CD4-positive, alpha-beta T cell (primary cell): ENCODE results near the gene PPP2R2B. TPM values are rescaled to one million over a fixed set of nuclear protein-coding genes. Genes with fewer than 3 reads are reported as not detected.

ENCODE experiments used
- ATAC-seq: fragments of 200-7000 bp; cut with Tn5 transposase; one replicate; pipeline ENCODE4 v1.10.0; 2022; ENCODE audit warnings: mild to moderate bottlenecking; ENCODE audit not compliant: poor library complexity
- CTCF ChIA-PET: fragments of 350-600 bp; sonication (Branson Sonifier 250); formaldehyde crosslinking; loops from one replicate; lab custom pipeline; 2021; ENCODE audit warnings: antibody characterized with exemption, inconsistent platforms; lab: Charles Lee
- POLR2A ChIA-PET: fragments of 350-600 bp; sonication (Branson Sonifier 250); formaldehyde crosslinking; loops from one replicate; lab custom pipeline; 2021; ENCODE audit warnings: antibody characterized with exemption, inconsistent platforms; lab: Charles Lee
- DNase-seq, 14 experiments: peaks; one replicate each; pipeline ENCODE4 v3.0.0-alpha.2; 2013 to 2020; ENCODE audit warnings: mixed read lengths in 2 of 14
- H3K27ac ChIP-seq, 2 donors: one replicate each; pipeline versions ENCODE4 v1.5.1 to v1.7.0; 2013; ENCODE audit warnings: low read length in 2 of 2, low read depth in 1 of 2, mild to moderate bottlenecking in 1 of 2
- H3K27me3 ChIP-seq, 2 experiments: 1 replicate in 1 of 2; 2 replicates in 1 of 2; pipeline versions ENCODE4 v1.6.1 to v1.7.0; 2013; ENCODE audit warnings: low read length in 2 of 2, control low read depth in 1 of 2, mild to moderate bottlenecking in 1 of 2, moderate library complexity in 1 of 2; ENCODE audit not compliant: insufficient read depth in 2 of 2, control insufficient read depth in 1 of 2
- H3K36me3 ChIP-seq: one replicate; pipeline ENCODE4 v1.6.1; 2013; ENCODE audit warnings: low read length, control low read depth; ENCODE audit not compliant: insufficient read depth
- H3K4me1 ChIP-seq: one replicate; pipeline ENCODE4 v1.6.1; 2013; ENCODE audit warnings: low read length, control low read depth; ENCODE audit not compliant: insufficient read depth
- H3K4me3 ChIP-seq: one replicate; pipeline ENCODE4 v1.5.1; 2013; ENCODE audit warnings: mild to moderate bottlenecking, low read length, moderate library complexity
- H3K9me3 ChIP-seq, 2 experiments: 1 replicate in 1 of 2; 2 replicates in 1 of 2; pipeline versions ENCODE4 v1.6.1 to v1.7.0; 2013; ENCODE audit warnings: low read length in 2 of 2, mild to moderate bottlenecking in 2 of 2, control low read depth in 1 of 2, moderate library complexity in 1 of 2; ENCODE audit not compliant: control insufficient read depth in 1 of 2, insufficient read depth in 1 of 2
- H3K27ac Mint-ChIP-seq: one replicate; pipeline ENCODE4 v1.8.0; 2020; ENCODE audit warnings: mixed read lengths
- H3K27me3 Mint-ChIP-seq: one replicate; pipeline ENCODE4 v1.8.0; 2021; ENCODE audit warnings: mixed read lengths
- H3K36me3 Mint-ChIP-seq: one replicate; pipeline ENCODE4 v1.8.0; 2021; ENCODE audit warnings: low read depth, mixed read lengths
- H3K4me1 Mint-ChIP-seq: one replicate; pipeline ENCODE4 v1.8.0; 2021; ENCODE audit warnings: low read depth, mixed read lengths
- H3K4me3 Mint-ChIP-seq: one replicate; pipeline ENCODE4 v1.8.0; 2020; ENCODE audit warnings: mild to moderate bottlenecking, mixed read lengths
- H3K9me3 Mint-ChIP-seq: one replicate; pipeline ENCODE4 v1.8.0; 2020; ENCODE audit warnings: mixed read lengths
- CTCF ChIP-seq: fragments of 200-600 bp; IDR thresholded peaks from one replicate; pipeline ENCODE4 v1.8.0; 2022; ENCODE audit warnings: antibody characterized with exemption, mild to moderate bottlenecking
- intact Hi-C, 2 experiments: fragments of 100-400 bp; cut with DNase I in 1 of 2; cut with micrococcal nuclease in 1 of 2; formaldehyde crosslinking; loops; one replicate each; pipeline versions ENCODE4 v1.15.1 to v1.9.0; 2023 to 2025; cut with DNase I, micrococcal nuclease
- total RNA-seq, 174 experiments: library from RNA in 2 of 174; stranded (reverse) in 2 of 174; gene quantifications; one replicate each; pipeline ENCODE4 v1.2.3 and lab custom pipeline; 2021 to 2026

Gene PPP2R2B
- total RNA-seq, 2 experiments from 2014 or later = 4.1 to 4.2 TPM

DNA sequence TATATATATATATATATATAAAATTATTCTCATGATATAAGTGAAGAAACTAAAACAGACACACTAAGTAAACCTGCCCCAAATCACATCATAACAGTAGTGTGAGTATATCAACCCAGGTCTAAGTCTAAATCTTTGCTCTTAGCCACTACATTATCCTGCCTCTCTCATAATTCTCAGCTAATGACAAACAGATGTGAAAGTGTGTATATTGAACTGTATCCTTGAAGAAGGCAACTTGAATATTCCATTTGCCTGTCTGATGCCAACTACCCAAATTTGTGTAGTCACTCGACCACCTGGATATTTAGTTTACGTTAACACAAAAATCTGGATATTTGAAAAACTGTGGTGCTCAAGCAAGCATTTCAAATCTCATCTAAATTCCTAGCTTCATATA lies 97.4 kb downstream of the PPP2R2B start:
- ChIA-PET CTCF (no interaction called here), POLR2A (no interaction called here)
- no peak overlapping the region for H3K4me3 ChIP-seq
- DNase-seq = no peak
- no peak for ATAC-seq
- no peak overlapping the region for H3K4me3 Mint-ChIP-seq
- H3K9me3 ChIP-seq = no peaks in the 10 kb centered on the region
- H3K27ac ChIP-seq = no peak overlapping the region
- no peak for TF ChIP-seq CTCF
- no peaks in the 10 kb centered on the region for H3K4me1 ChIP-seq
- no peaks in the 10 kb centered on the region for H3K27me3 ChIP-seq
- H3K4me1 Mint-ChIP-seq = no peaks in the 10 kb centered on the region
- no peaks in the 10 kb centered on the region for H3K36me3 Mint-ChIP-seq
- no peaks in the 10 kb centered on the region for H3K36me3 ChIP-seq
- H3K27ac Mint-ChIP-seq = no peak overlapping the region
- no peaks in the 10 kb centered on the region for H3K9me3 Mint-ChIP-seq
- intact Hi-C loops = no loop called here
- no peaks in the 10 kb centered on the region for H3K27me3 Mint-ChIP-seq

GRCh38 chr5:146779211-146779869 lies 99.2 kb downstream of the PPP2R2B start:
- Mint-ChIP-seq H3K27me3 (no peaks in the 10 kb centered on the region), H3K4me1 (no peaks in the 10 kb centered on the region), H3K36me3 (no peaks in the 10 kb centered on the region), H3K27ac (no peak overlapping the region), H3K9me3 (no peaks in the 10 kb centered on the region), H3K4me3 (no peak overlapping the region)
- no peaks in the 10 kb centered on the region for H3K27me3 ChIP-seq
- ChIA-PET POLR2A (no interaction called here), CTCF (no interaction called here)
- intact Hi-C loops = no loop called here
- H3K4me1 ChIP-seq = no peaks in the 10 kb centered on the region
- H3K27ac ChIP-seq = no peak overlapping the region
- DNase-seq = no peak
- no peaks in the 10 kb centered on the region for H3K9me3 ChIP-seq
- no peaks in the 10 kb centered on the region for H3K36me3 ChIP-seq
- no peak overlapping the region for H3K4me3 ChIP-seq
- no peak for TF ChIP-seq CTCF
- no peak for ATAC-seq

- no peak for TF ChIP-seq CTCF
- Mint-ChIP-seq H3K4me3 (no peak overlapping the region), H3K36me3 (no peaks in the 10 kb centered on the region), H3K4me1 (no peaks in the 10 kb centered on the region), H3K9me3 (no peaks in the 10 kb centered on the region), H3K27ac (no peak overlapping the region), H3K27me3 (no peaks in the 10 kb centered on the region)
- Histone ChIP-seq H3K36me3 (no peaks in the 10 kb centered on the region), H3K27ac (no peak overlapping the region), H3K4me3 (no peak overlapping the region), H3K27me3 (no peaks in the 10 kb centered on the region), H3K9me3 (no peaks in the 10 kb centered on the region), H3K4me1 (no peaks in the 10 kb centered on the region)
- intact Hi-C loops = no loop called here
- no peak for DNase-seq
- CTCF ChIA-PET = no interaction called here
- POLR2A ChIA-PET = no interaction called here
- ATAC-seq = no peak
These were observed 99.8 kb downstream of the PPP2R2B start for GRCh38 chr5:146778795-146779194.
